Esophagus squamous epithelium (tissue), 4 donors: ENCODE measurements around the gene C1orf52.

Experiments
- CTCF ChIP-seq, 6 experiments: fragments of 450-650 bp in 4 of 6; fragments of 200-600 bp in 2 of 6; sonication (generic) in 2 of 6; IDR thresholded peaks; one replicate each; pipeline ENCODE4 v1.5.1; 2016 to 2019; ENCODE audit warnings: antibody characterized with exemption in 6 of 6, mild to moderate bottlenecking in 4 of 6, moderate library complexity in 4 of 6
- POLR2A ChIP-seq, 4 donors: fragments of 450-650 bp; IDR thresholded peaks; one replicate each; pipeline ENCODE4 v1.6.1; 2017; ENCODE audit warnings: antibody characterized with exemption in 4 of 4, mild to moderate bottlenecking in 4 of 4, moderate library complexity in 3 of 4

GRCh38 chr1:85208488-85208887 is 51.0 kb downstream of the C1orf52 start:
- TF ChIP-seq CTCF (IDR thresholded peaks at IDR 0.05) (no peak), POLR2A (IDR thresholded peaks at IDR 0.05) (no peak)
